Right cardiac atrium (tissue), 5 donors: ENCODE results near the gene BARD1. TPM values are rescaled to one million over a fixed set of nuclear protein-coding genes. Genes with fewer than 3 reads are reported as not detected.
A peak's percentile ranks its signal among the peaks of the same experiment; 100 is the strongest.
"Not testable (repeated sequence)": the region's sequence is repeated elsewhere in the genome, so short reads cannot be mapped to it uniquely, and the experiment has no call there.

Experiments
- ATAC-seq, 2 donors: fragments of 200-7000 bp; cut with Tn5 transposase; one replicate each; pipeline versions ENCODE4 v1.8.0 to v1.9.1; 2020; ENCODE audit warnings: moderate library complexity in 2 of 2, mild to moderate bottlenecking in 1 of 2
- DNase-seq, 3 donors: peaks; one replicate each; pipeline ENCODE4 v3.0.0-alpha.2; 2020
- H3K27ac ChIP-seq: one replicate; pipeline ENCODE4 v1.5.1; 2013; ENCODE audit warnings: mild to moderate bottlenecking, low read length, control low read depth, moderate library complexity
- H3K27me3 ChIP-seq: one replicate; pipeline ENCODE4 v1.6.1; 2013; ENCODE audit not compliant: control insufficient read depth, insufficient read depth
- H3K4me1 ChIP-seq: one replicate; pipeline ENCODE4 v1.6.1; 2013; ENCODE audit warnings: low read length; ENCODE audit not compliant: control insufficient read depth, insufficient read depth
- H3K4me3 ChIP-seq: one replicate; pipeline ENCODE4 v1.5.1; 2013; ENCODE audit warnings: low read length, control low read depth
- H3K9me3 ChIP-seq: one replicate; pipeline ENCODE4 v1.6.1; 2013; ENCODE audit warnings: low read length; ENCODE audit not compliant: control insufficient read depth
- WGBS: extraction: QIAGEN DNeasy Blood & Tissue Kit; methylation state at CpG from one replicate; pipeline ENCODE4 v1.1.7; 2013; 5-methylcytosine and 5-hydroxymethylcytosine counted together
- intact Hi-C, 4 donors: fragments of 100-400 bp; cut with DNase I; formaldehyde crosslinking; loops; one replicate each; pipeline versions ENCODE4 v1.11.0 to v1.14.0; 2022 to 2023
- polyA plus RNA-seq: library from polyadenylated mRNA; stranded (reverse); fragments of 200-250 nt; gene quantifications from one replicate; pipeline ENCODE4 v1.2.3, GENCODE V29; 2013
- total RNA-seq, 4 donors: library from RNA; stranded (reverse); fragmentation: NEBNext Ultra II Directional; extraction: Animal tissue kit (Norgen Biotek cat#: 25700); gene quantifications; one replicate each; pipeline ENCODE4 v1.2.1, GENCODE V29; 2021
- donor health status: healthy with polysubstance abuse.
- donor health status: DM: no; HTN: yes; CAD: no.
- donor health status: DM: no; HTN: no; CAD: no.
- donor health status: DM: no; HTN: yes; CAD: no; lungs with severe emphysema.
- donor health status: DM: yes; HTN: yes; CAD: no.

BARD1 gene
- total and polyA plus RNA-seq, 5 donors: 1.2 to 16.9 (median 14.0) TPM

GRCh38 chr2:214716811-214717560 is 92.5 kb downstream of the BARD1 start:
- H3K4me1 ChIP-seq: no peaks in the 10 kb centered on the region
- no peak overlapping the region for H3K4me3 ChIP-seq
- no peaks in the 10 kb centered on the region for H3K9me3 ChIP-seq
- ATAC-seq (no peak), DNase-seq (peak in 1 of 3 donors; percentile 25)
- intact Hi-C loops: no loop called here
- no peaks in the 10 kb centered on the region for H3K27me3 ChIP-seq
- no peak overlapping the region for H3K27ac ChIP-seq
- WGBS: 97% methylated on average over 12 of the region's 12 CpGs

- 2% methylated on average over 1 of the region's 1 CpG for WGBS
- no peaks in the 10 kb centered on the region for H3K27me3 ChIP-seq
- no peak overlapping the region for H3K27ac ChIP-seq
- H3K9me3 ChIP-seq: no peaks in the 10 kb centered on the region
- H3K4me1 ChIP-seq: no peaks in the 10 kb centered on the region
- ATAC-seq (no peak), DNase-seq (no peak)
- no peak overlapping the region for H3K4me3 ChIP-seq
- intact Hi-C loops: no loop called here
Measured at GRCh38 chr2:214715025-214715424, 94.5 kb downstream of the BARD1 start.

- Histone ChIP-seq H3K4me3 (no peak overlapping the region), H3K9me3 (no peaks in the 10 kb centered on the region), H3K27ac (no peak overlapping the region), H3K27me3 (no peaks in the 10 kb centered on the region), H3K4me1 (no peaks in the 10 kb centered on the region)
- 62% methylated on average over 8 of the region's 8 CpGs for WGBS
- intact Hi-C loops: no loop called here
- ATAC-seq: no peak
- DNase-seq: no peak
Measured at GRCh38 chr2:214713080-214713830, 96.2 kb downstream of the BARD1 start.

GRCh38 chr2:214710729-214711128 is 98.8 kb downstream of the BARD1 start:
- 96% methylated on average over 2 of the region's 2 CpGs for WGBS
- Histone ChIP-seq H3K4me3 (no peak overlapping the region), H3K4me1 (no peaks in the 10 kb centered on the region), H3K9me3 (no peaks in the 10 kb centered on the region), H3K27me3 (no peaks in the 10 kb centered on the region), H3K27ac (no peak overlapping the region)
- DNase-seq (no peak), ATAC-seq (no peak)
- intact Hi-C loops: no loop called here

GRCh38 chr2:214706986-214707385 is 102.5 kb downstream of the BARD1 start:
- Histone ChIP-seq H3K4me3 (no peak overlapping the region), H3K9me3 (no peaks in the 10 kb centered on the region), H3K27ac (no peak overlapping the region), H3K4me1 (no peaks in the 10 kb centered on the region), H3K27me3 (no peaks in the 10 kb centered on the region)
- intact Hi-C loops: no loop called here
- ATAC-seq (peak in 1 of 2 donors; percentile 63), DNase-seq (no peak)
- 29% methylated on average over 2 of the region's 2 CpGs for WGBS

GRCh38 chr2:214699236-214699635 is 110.2 kb downstream of the BARD1 start:
- Histone ChIP-seq H3K27me3 (no peaks in the 10 kb centered on the region), H3K4me1 (no peaks in the 10 kb centered on the region), H3K27ac (no peak overlapping the region), H3K4me3 (no peak overlapping the region), H3K9me3 (no peaks in the 10 kb centered on the region)
- DNase-seq: no peak
- no peak for ATAC-seq
- 39% methylated on average over 2 of the region's 2 CpGs for WGBS
- intact Hi-C loops: no loop called here

GRCh38 chr2:214696681-214697080 is 112.8 kb downstream of the BARD1 start:
- ATAC-seq (peak in 1 of 2 donors; percentile 38), DNase-seq (no peak)
- no peaks in the 10 kb centered on the region for H3K4me1 ChIP-seq
- no peaks in the 10 kb centered on the region for H3K9me3 ChIP-seq
- H3K27me3 ChIP-seq: no peaks in the 10 kb centered on the region
- no peak overlapping the region for H3K4me3 ChIP-seq
- H3K27ac ChIP-seq: no peak overlapping the region
- intact Hi-C loops: no loop called here

GRCh38 chr2:214695789-214696188 is 113.7 kb downstream of the BARD1 start:
- Histone ChIP-seq H3K4me1 (no peaks in the 10 kb centered on the region), H3K27me3 (no peaks in the 10 kb centered on the region), H3K9me3 (no peaks in the 10 kb centered on the region), H3K27ac (no peak overlapping the region), H3K4me3 (no peak overlapping the region)
- DNase-seq (no peak), ATAC-seq (no peak)
- 78% methylated on average over 1 of the region's 1 CpG for WGBS
- intact Hi-C loops: no loop called here

GRCh38 chr2:214683557-214683956 is 125.9 kb downstream of the BARD1 start:
- DNase-seq, H3K27ac ChIP-seq, H3K4me3 ChIP-seq, ATAC-seq, H3K9me3 ChIP-seq, H3K27me3 ChIP-seq, intact Hi-C loops, H3K4me1 ChIP-seq: not testable (repeated sequence)
- WGBS: 8% methylated on average over 4 of the region's 12 CpGs

GRCh38 chr2:214679736-214680135 is 129.7 kb downstream of the BARD1 start:
- 76% methylated on average over 1 of the region's 1 CpG for WGBS
- DNase-seq: no peak
- Histone ChIP-seq H3K27me3 (no peaks in the 10 kb centered on the region), H3K27ac (no peak overlapping the region), H3K4me1 (no peaks in the 10 kb centered on the region), H3K4me3 (no peak overlapping the region), H3K9me3 (no peaks in the 10 kb centered on the region)
- intact Hi-C loops: no loop called here
- no peak for ATAC-seq

GRCh38 chr2:214676421-214677089 is 132.9 kb downstream of the BARD1 start:
- H3K27ac ChIP-seq: no peak overlapping the region

More at GRCh38 chr2:214676421-214677089, 132.9 kb downstream of the BARD1 start:
- 97% methylated on average over 5 of the region's 5 CpGs for WGBS
- DNase-seq (no peak), ATAC-seq (no peak)
- no peak overlapping the region for H3K4me3 ChIP-seq
- no peaks in the 10 kb centered on the region for H3K4me1 ChIP-seq
- H3K27me3 ChIP-seq: no peaks in the 10 kb centered on the region
- intact Hi-C loops: no loop called here
- H3K9me3 ChIP-seq: no peaks in the 10 kb centered on the region
